HCT116 (cell line): ENCODE measurements around the gene HDAC10. TPM values are rescaled to one million over a fixed set of nuclear protein-coding genes. Genes with fewer than 3 reads are reported as not detected.

Experiments
- ATAC-seq: fragments of 200-7000 bp; cut with Tn5 transposase; 2 replicates; pipeline ENCODE4 v1.9.1; 2020; ENCODE audit warnings: mild to moderate bottlenecking, moderate library complexity
- BruUV-seq: library from RNA; stranded (reverse); fragments of 400-500 nt; replicated peaks from 2 replicates; lab custom pipeline; 2021; lab: Mats Ljungman, UMichigan
- CTCF ChIA-PET: fragments of 300-600 bp; sonication (Branson Sonifier 250); formaldehyde crosslinking; loops from one replicate; lab custom pipeline; 2021; ENCODE audit warnings: antibody characterized with exemption; lab: Charles Lee
- POLR2A ChIA-PET: fragments of 300-600, 350-600 bp; sonication (Branson Sonifier 250); formaldehyde crosslinking; loops from one replicate; lab custom pipeline; 2021; ENCODE audit warnings: antibody characterized with exemption; lab: Charles Lee
- RAD21 ChIA-PET, 2 experiments: fragments of 300-600 bp; sonication (Branson Sonifier 250); formaldehyde crosslinking; loops; one replicate each; lab custom pipeline; 2023; ENCODE audit warnings: low total read pairs in 2 of 2; ENCODE audit not compliant: uncharacterized antibody in 2 of 2, unreplicated experiment in 2 of 2, low non-redundant PET in 1 of 2; lab: Charles Lee
- DNase-seq: peaks from one replicate; pipeline ENCODE4 v3.0.0-alpha.2; 2010; ENCODE audit warnings: low read depth, low spot score
- H2AFZ ChIP-seq: fragments of 200-600 bp; shearing (Covaris generic), sonication (generic); 2 replicates; pipeline ENCODE4 v1.6.1; 2017; ENCODE audit warnings: low read depth, mixed run types, mixed read lengths, antibody characterized with exemption, low read length; ENCODE audit not compliant: poor library complexity, severe bottlenecking
- H3K27ac ChIP-seq: 2 replicates; pipeline ENCODE4 v1.5.1; 2012; ENCODE audit warnings: low read depth, low read length
- H3K27me3 ChIP-seq: fragments of 200-600 bp; sonication (generic); 2 replicates; pipeline ENCODE4 v1.6.1; 2016; ENCODE audit warnings: mixed run types, low read length, mixed read lengths; ENCODE audit not compliant: insufficient read depth
- H3K36me3 ChIP-seq, 2 experiments: fragments of 200-500 bp in 1 of 2; fragments of 200-600 bp in 1 of 2; sonication (Bioruptor generic) in 1 of 2; sonication (generic) in 1 of 2; 2 replicates each; pipeline versions ENCODE4 v1.5.1 to v1.6.1; 2014 to 2016; ENCODE audit warnings: low read length in 2 of 2, inconsistent platforms in 1 of 2, mixed read lengths in 1 of 2, mixed run types in 1 of 2; ENCODE audit not compliant: insufficient read depth in 2 of 2, control insufficient read depth in 1 of 2
- H3K4me1 ChIP-seq, 2 experiments: fragments of 200-600 bp in 1 of 2; sonication (generic) in 1 of 2; 2 replicates each; pipeline versions ENCODE4 v1.5.1 to v1.6.1; 2012 to 2017; ENCODE audit warnings: low read length in 2 of 2, inconsistent platforms in 1 of 2, mild to moderate bottlenecking in 1 of 2, mixed read lengths in 1 of 2, mixed run types in 1 of 2, moderate library complexity in 1 of 2; ENCODE audit not compliant: insufficient read depth in 2 of 2, control insufficient read depth in 1 of 2
- H3K4me2 ChIP-seq: fragments of 200-600 bp; sonication (generic); 2 replicates; pipeline ENCODE4 v1.6.1; 2017; ENCODE audit warnings: mixed run types, low read length, mixed read lengths
- H3K4me3 ChIP-seq, 2 experiments: fragments of 200-600 bp in 1 of 2; sonication (generic) in 1 of 2; replicated peaks in 1 of 2; 2 replicates each; pipeline ENCODE4 v1.5.1; 2011 to 2016; ENCODE audit warnings: low read length in 2 of 2, control low read depth in 1 of 2, low read depth in 1 of 2, mild to moderate bottlenecking in 1 of 2, mixed read lengths in 1 of 2, mixed run types in 1 of 2
- H3K79me2 ChIP-seq: fragments of 200-600 bp; sonication (generic); 2 replicates; pipeline ENCODE4 v1.6.1; 2017; ENCODE audit warnings: mild to moderate bottlenecking, mixed run types, low read length, moderate library complexity, mixed read lengths; ENCODE audit not compliant: insufficient read depth
- H3K9ac ChIP-seq: fragments of 200-600 bp; sonication (generic); 2 replicates; pipeline ENCODE4 v1.6.1; 2016; ENCODE audit warnings: low read length, mixed read lengths
- H3K9me2 ChIP-seq: fragments of 200-600 bp; sonication (generic), shearing (Covaris generic); 2 replicates; pipeline ENCODE4 v1.6.1; 2017; ENCODE audit warnings: mixed run types, mild to moderate bottlenecking, moderate library complexity; ENCODE audit not compliant: insufficient read depth
- H3K9me3 ChIP-seq, 2 experiments: fragments of 200-500 bp in 1 of 2; fragments of 200-600 bp in 1 of 2; sonication (Bioruptor generic) in 1 of 2; sonication (generic) in 1 of 2; 2 replicates each; pipeline ENCODE4 v1.6.1; 2014 to 2017; ENCODE audit warnings: low read length in 2 of 2, mixed read lengths in 2 of 2, inconsistent platforms in 1 of 2, low read depth in 1 of 2, mild to moderate bottlenecking in 1 of 2, mixed run types in 1 of 2, moderate library complexity in 1 of 2; ENCODE audit not compliant: control insufficient read depth in 1 of 2, insufficient read depth in 1 of 2
- H4K20me1 ChIP-seq: fragments of 200-600 bp; sonication (generic), shearing (Covaris generic); 2 replicates; pipeline ENCODE4 v1.6.1; 2017; ENCODE audit warnings: mixed run types, mild to moderate bottlenecking, moderate library complexity; ENCODE audit not compliant: insufficient read depth
- ATF3 ChIP-seq: IDR thresholded peaks from 2 replicates; pipeline ENCODE4 v1.6.1; 2012
- CBX3 ChIP-seq: IDR thresholded peaks from 2 replicates; pipeline ENCODE4 v1.6.1; 2012; ENCODE audit warnings: low read depth
- EGR1 ChIP-seq: IDR thresholded peaks from 2 replicates; pipeline ENCODE4 v1.6.1; 2012; ENCODE audit warnings: low read depth
- ELF1 ChIP-seq: IDR thresholded peaks from 2 replicates; pipeline ENCODE4 v1.6.1; 2012; ENCODE audit warnings: low read depth, borderline replicate concordance
- EZH2 ChIP-seq: fragments of 200-600 bp; sonication (generic); IDR thresholded peaks from 2 replicates; pipeline ENCODE4 v1.6.1; 2017; ENCODE audit warnings: antibody characterized with exemption, mixed run types
- EZH2phosphoT487 ChIP-seq: fragments of 200-600 bp; IDR thresholded peaks from 2 replicates; pipeline ENCODE4 v1.6.1; 2018; ENCODE audit warnings: antibody characterized with exemption, borderline replicate concordance
- JUND ChIP-seq: IDR thresholded peaks from 2 replicates; pipeline ENCODE4 v1.6.1; 2012
- MAX ChIP-seq: IDR thresholded peaks from 2 replicates; pipeline ENCODE4 v1.6.1; 2012
- POLR2A ChIP-seq: IDR thresholded peaks from 2 replicates; pipeline ENCODE4 v1.7.0; 2011; ENCODE audit warnings: borderline replicate concordance; ENCODE audit not compliant: insufficient read depth, insufficient read length; ENCODE audit errors: extremely low read depth
- POLR2AphosphoS5 ChIP-seq: IDR thresholded peaks from 2 replicates; pipeline ENCODE4 v1.6.1; 2011; ENCODE audit warnings: mild to moderate bottlenecking, low read depth, low read length, moderate library complexity
- RAD21 ChIP-seq: IDR thresholded peaks from 2 replicates; pipeline ENCODE4 v1.6.1; 2012; ENCODE audit warnings: low read depth, mild to moderate bottlenecking
- SIN3A ChIP-seq: IDR thresholded peaks from 2 replicates; pipeline ENCODE4 v1.6.1; 2012; ENCODE audit warnings: low read depth
- SP1 ChIP-seq: IDR thresholded peaks from 2 replicates; pipeline ENCODE4 v1.6.1; 2012; ENCODE audit warnings: low read depth
- SRF ChIP-seq: IDR thresholded peaks from 2 replicates; pipeline ENCODE4 v1.6.1; 2012; ENCODE audit warnings: low read depth
- TCF7L2 ChIP-seq: IDR thresholded peaks from 2 replicates; pipeline ENCODE4 v1.7.0; 2011; ENCODE audit warnings: borderline replicate concordance, inconsistent platforms; ENCODE audit not compliant: insufficient read depth, insufficient read length; ENCODE audit errors: extremely low read depth
- YY1 ChIP-seq: IDR thresholded peaks from 2 replicates; pipeline ENCODE4 v1.6.1; 2011; ENCODE audit warnings: low read length, low read depth, moderate library complexity, mild to moderate bottlenecking; ENCODE audit not compliant: insufficient replicate concordance; ENCODE audit errors: extremely low read depth
- ZFX ChIP-seq: fragments of 450-650 bp; IDR thresholded peaks from 2 replicates; pipeline ENCODE4 v1.6.1; 2017
- intact Hi-C: fragments of 100-400 bp; cut with micrococcal nuclease; formaldehyde crosslinking; loops from 2 replicates; pipeline ENCODE4 v1.10.0; 2022
- total RNA-seq: library from RNA; stranded (reverse); gene quantifications from one replicate; pipeline ENCODE4 v1.2.1, GENCODE V29; 2021; ENCODE audit not compliant: unreplicated experiment
- TF ChIP-seq, protein P1 (sequence below): IDR thresholded peaks from 2 replicates; pipeline ENCODE4 v1.6.1; 2011; ENCODE audit warnings: mild to moderate bottlenecking, low read length, moderate library complexity; ENCODE audit not compliant: insufficient replicate concordance; ENCODE audit errors: extremely low read depth
- TF ChIP-seq, protein P2 (sequence below), 3 experiments: fragments of 200-600 bp in 1 of 3; sonication (generic) in 1 of 3; IDR thresholded peaks in 2 of 3; conservative IDR thresholded peaks in 1 of 3; 2 replicates each; pipeline ENCODE4 v1.5.1; 2012 to 2017; ENCODE audit warnings: low read depth in 2 of 3, low read length in 2 of 3, antibody characterized with exemption in 1 of 3, borderline replicate concordance in 1 of 3, control low read depth in 1 of 3, mild to moderate bottlenecking in 1 of 3, mixed read lengths in 1 of 3, mixed run types in 1 of 3, moderate library complexity in 1 of 3; ENCODE audit not compliant: insufficient read depth in 1 of 3

The HDAC10 gene
- total RNA-seq, 1 experiment from 2014 or later, result 67.5 TPM

GRCh38 chr22:50255099-50255498 is 4.0 kb upstream of the HDAC10 start:
- Histone ChIP-seq H3K36me3 (peaks cover 0 to 11% of the 10 kb centered on the region in 2 experiments; a peak in 2 of 4 replicates), H3K27ac (no peak overlapping the region), H3K9ac (no peak overlapping the region), H3K27me3 (no peaks in the 10 kb centered on the region), H3K4me2 (no peak overlapping the region), H4K20me1 (no peaks in the 10 kb centered on the region), H3K79me2 (peaks cover 25% of the 10 kb centered on the region), H3K4me1 (peaks cover 7 to 28% of the 10 kb centered on the region in 2 experiments; a peak in 3 of 4 replicates), H3K9me2 (no peaks in the 10 kb centered on the region), H3K9me3 (no peaks in the 10 kb centered on the region), H3K4me3 (no peak overlapping the region), H2AFZ (no peak overlapping the region)
- ChIA-PET RAD21 (no interaction called here), CTCF (no interaction called here), POLR2A (no interaction called here)
- DNase-seq (no peak), ATAC-seq (no peak)
- intact Hi-C loops, result no loop called here
- BruUV-seq, result no TSS peak
- TF ChIP-seq EZH2phosphoT487 (no peak), MAX (no peak), SRF (no peak), CBX3 (no peak), SIN3A (no peak), YY1 (no peak), JUND (no peak), POLR2A (no peak), TCF7L2 (no peak), ELF1 (no peak), ZFX (no peak), SP1 (no peak), POLR2AphosphoS5 (no peak), EZH2 (no peak), RAD21 (no peak), EGR1 (no peak), ATF3 (no peak)
- TF ChIP-seq, protein P1, sequence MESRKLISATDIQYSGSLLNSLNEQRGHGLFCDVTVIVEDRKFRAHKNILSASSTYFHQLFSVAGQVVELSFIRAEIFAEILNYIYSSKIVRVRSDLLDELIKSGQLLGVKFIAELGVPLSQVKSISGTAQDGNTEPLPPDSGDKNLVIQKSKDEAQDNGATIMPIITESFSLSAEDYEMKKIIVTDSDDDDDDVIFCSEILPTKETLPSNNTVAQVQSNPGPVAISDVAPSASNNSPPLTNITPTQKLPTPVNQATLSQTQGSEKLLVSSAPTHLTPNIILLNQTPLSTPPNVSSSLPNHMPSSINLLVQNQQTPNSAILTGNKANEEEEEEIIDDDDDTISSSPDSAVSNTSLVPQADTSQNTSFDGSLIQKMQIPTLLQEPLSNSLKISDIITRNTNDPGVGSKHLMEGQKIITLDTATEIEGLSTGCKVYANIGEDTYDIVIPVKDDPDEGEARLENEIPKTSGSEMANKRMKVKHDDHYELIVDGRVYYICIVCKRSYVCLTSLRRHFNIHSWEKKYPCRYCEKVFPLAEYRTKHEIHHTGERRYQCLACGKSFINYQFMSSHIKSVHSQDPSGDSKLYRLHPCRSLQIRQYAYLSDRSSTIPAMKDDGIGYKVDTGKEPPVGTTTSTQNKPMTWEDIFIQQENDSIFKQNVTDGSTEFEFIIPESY, result no peak
- TF ChIP-seq, protein P2, sequence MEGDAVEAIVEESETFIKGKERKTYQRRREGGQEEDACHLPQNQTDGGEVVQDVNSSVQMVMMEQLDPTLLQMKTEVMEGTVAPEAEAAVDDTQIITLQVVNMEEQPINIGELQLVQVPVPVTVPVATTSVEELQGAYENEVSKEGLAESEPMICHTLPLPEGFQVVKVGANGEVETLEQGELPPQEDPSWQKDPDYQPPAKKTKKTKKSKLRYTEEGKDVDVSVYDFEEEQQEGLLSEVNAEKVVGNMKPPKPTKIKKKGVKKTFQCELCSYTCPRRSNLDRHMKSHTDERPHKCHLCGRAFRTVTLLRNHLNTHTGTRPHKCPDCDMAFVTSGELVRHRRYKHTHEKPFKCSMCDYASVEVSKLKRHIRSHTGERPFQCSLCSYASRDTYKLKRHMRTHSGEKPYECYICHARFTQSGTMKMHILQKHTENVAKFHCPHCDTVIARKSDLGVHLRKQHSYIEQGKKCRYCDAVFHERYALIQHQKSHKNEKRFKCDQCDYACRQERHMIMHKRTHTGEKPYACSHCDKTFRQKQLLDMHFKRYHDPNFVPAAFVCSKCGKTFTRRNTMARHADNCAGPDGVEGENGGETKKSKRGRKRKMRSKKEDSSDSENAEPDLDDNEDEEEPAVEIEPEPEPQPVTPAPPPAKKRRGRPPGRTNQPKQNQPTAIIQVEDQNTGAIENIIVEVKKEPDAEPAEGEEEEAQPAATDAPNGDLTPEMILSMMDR (IDR thresholded peaks at IDR 0.05 in 2 of 3, conservative IDR thresholded peaks at IDR 0.05 in 1 of 3; ENCODE audit: borderline replicate concordance in 1 of 3, insufficient read depth in 1 of 3, low read depth in 2 of 3, low read length in 2 of 3), result no peak
